Measurements from ENCODE around the gene SRP9.

SRP9 gene

GRCh38 chr1:225825607-225826007, 48.0 kb downstream of the SRP9 start:
- TF ChIP-seq CTCF (conservative IDR thresholded peaks at IDR 0.05; ENCODE audit: low read length) (no peak), EZH2phosphoT487 (IDR thresholded peaks at IDR 0.05; ENCODE audit: borderline replicate concordance) (no peak)
- no peaks in the 10 kb centered on the region for H3K9me3 ChIP-seq (ENCODE audit: insufficient read depth, low read depth, low read length)
- H3K4me1 ChIP-seq (ENCODE audit: insufficient read depth, low read length, poor library complexity, severe bottlenecking) = no peaks in the 10 kb centered on the region
- H4K20me1 ChIP-seq (ENCODE audit: insufficient read depth, low read length, poor library complexity, severe bottlenecking) = no peaks in the 10 kb centered on the region
- H3K27me3 ChIP-seq (ENCODE audit: insufficient read depth, low read length, poor library complexity, severe bottlenecking) = no peaks in the 10 kb centered on the region
- no peaks in the 10 kb centered on the region for H3K9me2 ChIP-seq (replicated peaks; ENCODE audit: low read depth, low read length)
- H3K79me2 ChIP-seq (ENCODE audit: insufficient read depth, low read length) = no peaks in the 10 kb centered on the region
- H3K4me3 ChIP-seq (ENCODE audit: low read length, poor library complexity, severe bottlenecking) = no peak overlapping the region
- no peaks in the 10 kb centered on the region for H3K36me3 ChIP-seq (ENCODE audit: insufficient read depth, low read length)
- H3K4me2 ChIP-seq (ENCODE audit: low read depth, low read length, poor library complexity, severe bottlenecking) = no peak overlapping the region
- H3F3A ChIP-seq (ENCODE audit: low read depth) = no peaks in the 10 kb centered on the region
- H3K9ac ChIP-seq (ENCODE audit: low read depth, low read length, poor library complexity, severe bottlenecking) = no peak overlapping the region
- H2AFZ ChIP-seq (ENCODE audit: low read length) = no peak overlapping the region

GRCh38 chr1:225827076-225827475, 49.5 kb downstream of the SRP9 start:
- Histone ChIP-seq H3K9ac (ENCODE audit: low read depth, low read length, poor library complexity, severe bottlenecking) (no peak overlapping the region), H3K79me2 (ENCODE audit: insufficient read depth, low read length) (no peaks in the 10 kb centered on the region), H4K20me1 (ENCODE audit: insufficient read depth, low read length, poor library complexity, severe bottlenecking) (no peaks in the 10 kb centered on the region), H3K27me3 (ENCODE audit: insufficient read depth, low read length, poor library complexity, severe bottlenecking) (no peaks in the 10 kb centered on the region), H3K4me1 (ENCODE audit: insufficient read depth, low read length, poor library complexity, severe bottlenecking) (no peaks in the 10 kb centered on the region), H3K4me3 (ENCODE audit: low read length, poor library complexity, severe bottlenecking) (no peak overlapping the region), H3K36me3 (ENCODE audit: insufficient read depth, low read length) (no peaks in the 10 kb centered on the region), H2AFZ (ENCODE audit: low read length) (no peak overlapping the region), H3K9me2 (replicated peaks; ENCODE audit: low read depth, low read length) (no peaks in the 10 kb centered on the region), H3F3A (ENCODE audit: low read depth) (no peaks in the 10 kb centered on the region), H3K4me2 (ENCODE audit: low read depth, low read length, poor library complexity, severe bottlenecking) (no peak overlapping the region), H3K9me3 (ENCODE audit: insufficient read depth, low read depth, low read length) (no peaks in the 10 kb centered on the region)
- no peak for TF ChIP-seq CTCF (conservative IDR thresholded peaks at IDR 0.05; ENCODE audit: low read length)
- TF ChIP-seq EZH2phosphoT487 (IDR thresholded peaks at IDR 0.05; ENCODE audit: borderline replicate concordance) = no peak

GRCh38 chr1:225828706-225829345, 51.2 kb downstream of the SRP9 start:
- no peaks in the 10 kb centered on the region for H4K20me1 ChIP-seq (ENCODE audit: insufficient read depth, low read length, poor library complexity, severe bottlenecking)
- TF ChIP-seq CTCF (conservative IDR thresholded peaks at IDR 0.05; ENCODE audit: low read length) (no peak), EZH2phosphoT487 (IDR thresholded peaks at IDR 0.05; ENCODE audit: borderline replicate concordance) (no peak)
- no peak overlapping the region for H3K4me2 ChIP-seq (ENCODE audit: low read depth, low read length, poor library complexity, severe bottlenecking)
- no peaks in the 10 kb centered on the region for H3K9me2 ChIP-seq (replicated peaks; ENCODE audit: low read depth, low read length)
- H3K4me3 ChIP-seq (ENCODE audit: low read length, poor library complexity, severe bottlenecking) = no peak overlapping the region
- no peak overlapping the region for H2AFZ ChIP-seq (ENCODE audit: low read length)
- H3K27me3 ChIP-seq (ENCODE audit: insufficient read depth, low read length, poor library complexity, severe bottlenecking) = no peaks in the 10 kb centered on the region
- H3K9me3 ChIP-seq (ENCODE audit: insufficient read depth, low read depth, low read length) = no peaks in the 10 kb centered on the region
- H3F3A ChIP-seq (ENCODE audit: low read depth) = no peaks in the 10 kb centered on the region
- H3K4me1 ChIP-seq (ENCODE audit: insufficient read depth, low read length, poor library complexity, severe bottlenecking) = no peaks in the 10 kb centered on the region
- H3K9ac ChIP-seq (ENCODE audit: low read depth, low read length, poor library complexity, severe bottlenecking) = no peak overlapping the region
- no peaks in the 10 kb centered on the region for H3K36me3 ChIP-seq (ENCODE audit: insufficient read depth, low read length)
- H3K79me2 ChIP-seq (ENCODE audit: insufficient read depth, low read length) = no peaks in the 10 kb centered on the region
